Measurements from ENCODE around the gene SH2D6. TPM values are rescaled to one million over a fixed set of nuclear protein-coding genes. Genes with fewer than 3 reads are reported as not detected.
A peak's percentile ranks its signal among the peaks of the same experiment; 100 is the strongest.

Gene SH2D6
- total RNA-seq, 1 donor from 2014 or later, result 1.2 TPM

DNA sequence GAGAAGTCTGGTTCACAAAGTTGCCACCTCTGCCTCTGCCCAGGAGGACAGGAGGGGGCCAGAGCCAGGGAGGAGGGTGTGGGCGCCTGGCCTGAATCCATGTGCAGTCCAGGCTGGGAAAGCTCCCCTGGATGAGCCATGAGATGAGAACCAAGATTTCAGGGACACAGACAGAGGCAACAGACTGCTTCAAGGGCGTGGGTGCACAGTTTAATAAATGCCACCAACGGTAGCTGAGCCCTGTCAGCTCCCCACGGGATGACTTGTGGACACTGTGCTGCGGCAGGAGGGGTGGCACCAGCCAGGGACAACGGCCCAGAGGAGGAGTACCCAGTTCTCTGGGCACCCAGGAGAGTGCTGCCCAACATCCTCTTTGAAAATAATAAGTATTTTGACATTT, 23.5 kb upstream of the SH2D6 start:
- Mint-ChIP-seq H3K4me3 (no peak overlapping the region), H3K27ac (ENCODE audit: unreplicated experiment) (no peak overlapping the region)
- no peak for TF ChIP-seq CTCF (conservative IDR thresholded peaks at IDR 0.05)

DNA sequence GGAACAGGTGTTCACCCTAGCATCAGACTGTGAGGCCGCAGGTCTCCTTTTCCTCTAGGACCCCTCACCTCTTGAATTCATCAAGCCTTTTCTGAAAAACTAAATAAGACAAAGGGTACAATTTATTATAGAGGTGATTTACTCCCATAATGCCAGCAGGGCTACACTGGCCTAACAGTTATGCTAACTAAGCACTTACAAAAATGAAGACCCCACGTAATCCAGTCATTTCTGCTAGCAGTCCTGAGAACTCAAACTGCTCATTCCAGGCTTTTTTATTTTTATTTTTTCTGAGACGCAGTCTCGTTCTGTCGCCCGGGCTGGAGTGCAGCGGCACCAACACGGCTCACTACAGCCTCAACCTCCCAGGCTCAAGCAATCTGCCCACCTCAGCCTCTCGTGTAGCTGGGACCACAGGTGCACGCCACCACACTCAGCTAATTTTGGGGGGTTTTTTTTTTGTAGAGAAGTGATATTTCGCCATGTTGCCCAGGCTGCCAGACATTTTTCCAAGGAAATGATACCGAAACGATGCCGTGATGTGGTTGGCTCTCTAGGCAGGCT, 22.5 kb upstream of the SH2D6 start:
- H3K9me3 Mint-ChIP-seq, result no peaks in the 10 kb centered on the region
- H3K27ac Mint-ChIP-seq (ENCODE audit: unreplicated experiment), result no peak overlapping the region
- no peaks in the 10 kb centered on the region for H3K4me1 Mint-ChIP-seq
- TF ChIP-seq CTCF (conservative IDR thresholded peaks at IDR 0.05), result no peak
- H3K4me3 Mint-ChIP-seq, result no peak overlapping the region
- H3K36me3 Mint-ChIP-seq (ENCODE audit: low read depth), result no peaks in the 10 kb centered on the region
- no peaks in the 10 kb centered on the region for H3K27me3 Mint-ChIP-seq (ENCODE audit: low read depth)
- no peak for DNase-seq (ENCODE audit: low read depth, low spot score)

More for the DNA sequence above, 23.5 kb upstream of the SH2D6 start:
- H3K9me3 Mint-ChIP-seq, result no peaks in the 10 kb centered on the region
- no peak for DNase-seq (ENCODE audit: low read depth, low spot score)
- H3K27me3 Mint-ChIP-seq (ENCODE audit: low read depth), result no peaks in the 10 kb centered on the region
- H3K36me3 Mint-ChIP-seq (ENCODE audit: low read depth), result no peaks in the 10 kb centered on the region
- no peaks in the 10 kb centered on the region for H3K4me1 Mint-ChIP-seq

GRCh38 chr2:85396531-85397470, 21.7 kb upstream of the SH2D6 start:
- Mint-ChIP-seq H3K36me3 (ENCODE audit: low read depth) (no peaks in the 10 kb centered on the region), H3K4me1 (no peaks in the 10 kb centered on the region), H3K4me3 (no peak overlapping the region), H3K27me3 (ENCODE audit: low read depth) (no peaks in the 10 kb centered on the region), H3K9me3 (no peaks in the 10 kb centered on the region), H3K27ac (ENCODE audit: unreplicated experiment) (peak overlapping the region; percentile 37)
- no peak for TF ChIP-seq CTCF (conservative IDR thresholded peaks at IDR 0.05)
- no peak for DNase-seq (ENCODE audit: low read depth, low spot score)

- H3K36me3 Mint-ChIP-seq (ENCODE audit: low read depth), result no peaks in the 10 kb centered on the region
- H3K27ac Mint-ChIP-seq (ENCODE audit: unreplicated experiment), result no peak overlapping the region
- no peak for TF ChIP-seq CTCF (conservative IDR thresholded peaks at IDR 0.05)
- H3K4me3 Mint-ChIP-seq, result no peak overlapping the region
- H3K27me3 Mint-ChIP-seq (ENCODE audit: low read depth), result no peaks in the 10 kb centered on the region
- H3K4me1 Mint-ChIP-seq, result no peaks in the 10 kb centered on the region
- no peaks in the 10 kb centered on the region for H3K9me3 Mint-ChIP-seq
- no peak for DNase-seq (ENCODE audit: low read depth, low spot score)
Observed at GRCh38 chr2:85397925-85398331, 20.6 kb upstream of the SH2D6 start.

GRCh38 chr2:85398426-85399182, 19.9 kb upstream of the SH2D6 start:
- Mint-ChIP-seq H3K36me3 (ENCODE audit: low read depth) (peaks cover 3% of the 10 kb centered on the region), H3K27me3 (ENCODE audit: low read depth) (no peaks in the 10 kb centered on the region), H3K4me1 (no peaks in the 10 kb centered on the region), H3K9me3 (peaks cover 2% of the 10 kb centered on the region), H3K4me3 (no peak overlapping the region), H3K27ac (ENCODE audit: unreplicated experiment) (peak overlapping the region; percentile 94)
- no peak for DNase-seq (ENCODE audit: low read depth, low spot score)
- no peak for TF ChIP-seq CTCF (conservative IDR thresholded peaks at IDR 0.05)
